ENCODE measurements around the gene DCBLD1.

- TF ChIP-seq, protein P1, sequence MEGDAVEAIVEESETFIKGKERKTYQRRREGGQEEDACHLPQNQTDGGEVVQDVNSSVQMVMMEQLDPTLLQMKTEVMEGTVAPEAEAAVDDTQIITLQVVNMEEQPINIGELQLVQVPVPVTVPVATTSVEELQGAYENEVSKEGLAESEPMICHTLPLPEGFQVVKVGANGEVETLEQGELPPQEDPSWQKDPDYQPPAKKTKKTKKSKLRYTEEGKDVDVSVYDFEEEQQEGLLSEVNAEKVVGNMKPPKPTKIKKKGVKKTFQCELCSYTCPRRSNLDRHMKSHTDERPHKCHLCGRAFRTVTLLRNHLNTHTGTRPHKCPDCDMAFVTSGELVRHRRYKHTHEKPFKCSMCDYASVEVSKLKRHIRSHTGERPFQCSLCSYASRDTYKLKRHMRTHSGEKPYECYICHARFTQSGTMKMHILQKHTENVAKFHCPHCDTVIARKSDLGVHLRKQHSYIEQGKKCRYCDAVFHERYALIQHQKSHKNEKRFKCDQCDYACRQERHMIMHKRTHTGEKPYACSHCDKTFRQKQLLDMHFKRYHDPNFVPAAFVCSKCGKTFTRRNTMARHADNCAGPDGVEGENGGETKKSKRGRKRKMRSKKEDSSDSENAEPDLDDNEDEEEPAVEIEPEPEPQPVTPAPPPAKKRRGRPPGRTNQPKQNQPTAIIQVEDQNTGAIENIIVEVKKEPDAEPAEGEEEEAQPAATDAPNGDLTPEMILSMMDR (IDR thresholded peaks at IDR 0.05): no peak
- no peak for TF ChIP-seq EZH2 (IDR thresholded peaks at IDR 0.05)
These were observed 32.2 kb downstream of the DCBLD1 start for GRCh38 chr6:117514655-117515054.

All from neural progenitor cell (in vitro differentiated cells).